ENCODE results near the gene GALNT3. TPM values are rescaled to one million over a fixed set of nuclear protein-coding genes. Genes with fewer than 3 reads are reported as not detected.

GALNT3 gene
- total RNA-seq, 1 experiment from 2014 or later = 18.5 TPM

DNA sequence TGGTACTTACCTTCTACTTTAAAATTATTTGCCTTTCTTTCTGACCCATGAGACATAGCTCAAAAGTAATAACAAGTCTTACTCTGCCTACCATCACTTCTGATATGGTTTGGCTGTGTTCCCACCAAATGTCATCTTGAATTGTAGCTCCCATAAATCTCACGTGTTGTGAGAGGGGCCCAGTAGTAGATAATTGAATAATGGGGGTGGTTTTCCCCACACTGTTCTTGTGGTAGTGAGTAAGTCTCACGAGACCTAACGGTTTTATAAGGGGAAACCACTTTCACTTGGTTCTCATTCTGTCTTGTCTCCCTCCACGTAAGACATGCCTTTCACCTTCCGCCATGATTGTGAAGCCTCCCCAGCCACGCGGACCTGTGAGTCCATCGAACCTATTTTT is 47.5 kb downstream of the GALNT3 start:
- Histone ChIP-seq H3K79me2 (ENCODE audit: insufficient read depth, low read length) (no peaks in the 10 kb centered on the region; the same call in 1 of the 2 replicates), H3K4me1 (ENCODE audit: insufficient read depth, low read length) (no peaks in the 10 kb centered on the region), H2BK120ac (ENCODE audit: low read depth, low read length, poor library complexity, severe bottlenecking) (no peak overlapping the region), H3K23ac (ENCODE audit: insufficient read length, low read depth, low read length) (no peak overlapping the region), H3K56ac (ENCODE audit: insufficient read length, low read depth, low read length) (no peak overlapping the region), H2BK20ac (ENCODE audit: low read depth, low read length, poor library complexity, severe bottlenecking) (no peak overlapping the region), H3K4ac (ENCODE audit: low read depth, low read length) (no peak overlapping the region), H3K9me3 (ENCODE audit: control insufficient read depth, low read depth, low read length) (no peaks in the 10 kb centered on the region), H2BK15ac (ENCODE audit: low read depth, low read length) (no peak overlapping the region), H4K8ac (replicated peaks; ENCODE audit: insufficient read length, low read depth, low read length) (no peak overlapping the region), H4K91ac (ENCODE audit: insufficient read length, low read depth, low read length) (no peak overlapping the region), H3K27me3 (ENCODE audit: insufficient read depth, low read length) (no peaks in the 10 kb centered on the region), H4K5ac (ENCODE audit: insufficient read length, low read depth, low read length) (no peak overlapping the region), H3K23me2 (ENCODE audit: insufficient read length, low read depth, low read length, poor library complexity, severe bottlenecking) (no peaks in the 10 kb centered on the region), H3K14ac (ENCODE audit: insufficient read depth, low read length) (no peak overlapping the region), H3K27ac (ENCODE audit: insufficient read length, low read depth, low read length) (no peak overlapping the region), H3T11ph (ENCODE audit: low read length) (no peak overlapping the region), H3K9ac (ENCODE audit: extremely low read depth, insufficient read length, low read length) (no peak overlapping the region), H2BK5ac (ENCODE audit: insufficient read length, low read length) (no peak overlapping the region), H2AFZ (ENCODE audit: low read length) (no peak overlapping the region), H4K20me1 (ENCODE audit: control insufficient read depth, insufficient read depth, insufficient read length) (no peaks in the 10 kb centered on the region), H3K18ac (ENCODE audit: insufficient read length, low read depth, low read length) (no peak overlapping the region), H3K79me1 (ENCODE audit: insufficient read depth, low read depth, low read length, poor library complexity, severe bottlenecking) (no peaks in the 10 kb centered on the region), H2BK12ac (ENCODE audit: insufficient read length, low read depth, low read length) (no peak overlapping the region), H2AK5ac (ENCODE audit: insufficient read length, low read length) (no peak overlapping the region), H3K4me2 (ENCODE audit: insufficient read depth, insufficient read length, low read length) (no peak overlapping the region)
- Mint-ChIP-seq H3K27ac (no peak overlapping the region), H3K27me3 (ENCODE audit: low read depth) (no peaks in the 10 kb centered on the region), H3K9me3 (no peaks in the 10 kb centered on the region), H3K36me3 (ENCODE audit: insufficient read depth in 1 of 3, low read depth in 3 of 3) (peaks cover 9 to 52% (median 37%) of the 10 kb centered on the region in 3 experiments), H3K4me1 (no peaks in the 10 kb centered on the region), H3K4me3 (no peak overlapping the region)
- TF ChIP-seq, protein P1, sequence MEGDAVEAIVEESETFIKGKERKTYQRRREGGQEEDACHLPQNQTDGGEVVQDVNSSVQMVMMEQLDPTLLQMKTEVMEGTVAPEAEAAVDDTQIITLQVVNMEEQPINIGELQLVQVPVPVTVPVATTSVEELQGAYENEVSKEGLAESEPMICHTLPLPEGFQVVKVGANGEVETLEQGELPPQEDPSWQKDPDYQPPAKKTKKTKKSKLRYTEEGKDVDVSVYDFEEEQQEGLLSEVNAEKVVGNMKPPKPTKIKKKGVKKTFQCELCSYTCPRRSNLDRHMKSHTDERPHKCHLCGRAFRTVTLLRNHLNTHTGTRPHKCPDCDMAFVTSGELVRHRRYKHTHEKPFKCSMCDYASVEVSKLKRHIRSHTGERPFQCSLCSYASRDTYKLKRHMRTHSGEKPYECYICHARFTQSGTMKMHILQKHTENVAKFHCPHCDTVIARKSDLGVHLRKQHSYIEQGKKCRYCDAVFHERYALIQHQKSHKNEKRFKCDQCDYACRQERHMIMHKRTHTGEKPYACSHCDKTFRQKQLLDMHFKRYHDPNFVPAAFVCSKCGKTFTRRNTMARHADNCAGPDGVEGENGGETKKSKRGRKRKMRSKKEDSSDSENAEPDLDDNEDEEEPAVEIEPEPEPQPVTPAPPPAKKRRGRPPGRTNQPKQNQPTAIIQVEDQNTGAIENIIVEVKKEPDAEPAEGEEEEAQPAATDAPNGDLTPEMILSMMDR (conservative IDR thresholded peaks at IDR 0.05) = no peak
- WGBS (ENCODE audit: extremely low coverage, insufficient read length, low lambda C conversion rate) = no CpG with 5 or more reads among the region's 8 CpGs
- DNase-seq = no peak

All from H9 (cell line).